ENCODE measurements around the gene EPHA2.

Gene EPHA2

GRCh38 chr1:16134906-16135305 is 21.0 kb downstream of the EPHA2 start:
- no peak for DNase-seq (ENCODE audit: low spot score)

- DNase-seq (ENCODE audit: low spot score): no peak
Measured at GRCh38 chr1:16134066-16134801, 21.6 kb downstream of the EPHA2 start.

GRCh38 chr1:16133007-16133961 is 22.6 kb downstream of the EPHA2 start:
- no peak for DNase-seq (ENCODE audit: low spot score)

GRCh38 chr1:16132325-16132785 is 23.5 kb downstream of the EPHA2 start:
- DNase-seq (ENCODE audit: low spot score): no peak

- DNase-seq (ENCODE audit: low spot score): no peak
Measured at GRCh38 chr1:16131636-16132324, 24.1 kb downstream of the EPHA2 start.

GRCh38 chr1:16130827-16131226 is 25.0 kb downstream of the EPHA2 start:
- DNase-seq (ENCODE audit: low spot score): no peak

- DNase-seq (ENCODE audit: low spot score): no peak
Measured at GRCh38 chr1:16129921-16130543, 25.8 kb downstream of the EPHA2 start.

GRCh38 chr1:16129316-16129715 is 26.6 kb downstream of the EPHA2 start:
- DNase-seq (ENCODE audit: low spot score): no peak

- no peak for DNase-seq (ENCODE audit: low spot score)
Measured at GRCh38 chr1:16128338-16128741, 27.5 kb downstream of the EPHA2 start.

GRCh38 chr1:16127676-16128337 is 28.1 kb downstream of the EPHA2 start:
- no peak for DNase-seq (ENCODE audit: low spot score)

- DNase-seq (ENCODE audit: low spot score): no peak
Measured at GRCh38 chr1:16126743-16127515, 28.9 kb downstream of the EPHA2 start.

GRCh38 chr1:16126160-16126559 is 29.7 kb downstream of the EPHA2 start:
- no peak for DNase-seq (ENCODE audit: low spot score)

- no peak for DNase-seq (ENCODE audit: low spot score)
Measured at GRCh38 chr1:16125483-16125882, 30.4 kb downstream of the EPHA2 start.

GRCh38 chr1:16125088-16125470 is 30.8 kb downstream of the EPHA2 start:
- no peak for DNase-seq (ENCODE audit: low spot score)

GRCh38 chr1:16124377-16125087 is 31.3 kb downstream of the EPHA2 start:
- no peak for DNase-seq (ENCODE audit: low spot score)

GRCh38 chr1:16122916-16123315 is 33.0 kb downstream of the EPHA2 start:
- peak; percentile 81 for DNase-seq (ENCODE audit: low spot score)

GRCh38 chr1:16122350-16122881 is 33.5 kb downstream of the EPHA2 start:
- DNase-seq (ENCODE audit: low spot score): peak; percentile 50

- no peak for DNase-seq (ENCODE audit: low spot score)
Measured at GRCh38 chr1:16120940-16121410, 34.9 kb downstream of the EPHA2 start.

GRCh38 chr1:16120407-16120806 is 35.5 kb downstream of the EPHA2 start:
- DNase-seq (ENCODE audit: low spot score): no peak

- DNase-seq (ENCODE audit: low spot score): no peak
Measured at GRCh38 chr1:16119926-16120325, 35.9 kb downstream of the EPHA2 start.

Data from AG08396 (cell line).